ENCODE results near the gene GRIK1.

GRCh38 chr21:29800056-29800455 lies 139.7 kb downstream of the GRIK1 start:
- TF ChIP-seq CTCF (IDR thresholded peaks at IDR 0.05): no peak
- TF ChIP-seq POLR2A (IDR thresholded peaks at IDR 0.05): no peak
- TF ChIP-seq POLR2AphosphoS5 (IDR thresholded peaks at IDR 0.05): no peak
